Measurements from ENCODE around the gene INSYN2A.

DNA sequence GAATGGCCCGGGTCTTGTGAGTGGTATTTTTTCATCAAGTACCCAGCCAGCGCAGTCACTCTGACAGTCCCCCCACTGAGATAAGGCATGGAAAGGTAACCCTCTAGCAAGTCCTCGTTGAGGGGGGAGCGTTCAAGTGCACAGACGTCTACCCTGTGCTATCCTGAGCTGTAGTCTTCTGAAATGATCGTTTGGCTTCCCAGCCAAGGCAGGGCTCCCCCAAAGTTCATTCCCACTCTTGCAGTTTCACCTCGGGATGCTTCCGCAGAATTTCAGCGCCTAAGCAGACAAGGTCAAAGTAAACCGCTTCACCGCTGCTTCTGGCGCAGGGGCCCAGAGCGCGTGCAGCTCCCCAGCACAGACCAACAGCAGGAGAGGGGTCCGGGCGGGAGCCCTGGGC, 1.8 kb downstream of the INSYN2A start:
- TF ChIP-seq EZH2phosphoT487 (IDR thresholded peaks at IDR 0.05; ENCODE audit: insufficient read depth, low read depth), result no peak
- TF ChIP-seq EZH2 (IDR thresholded peaks at IDR 0.05; ENCODE audit: insufficient read depth, poor library complexity, severe bottlenecking), result no peak
